WERI-Rb-1 (cell line): ENCODE data around the gene IL17C.

ENCODE experiments used
- DNase-seq: peaks from one replicate; pipeline ENCODE4 v3.0.0-alpha.2; 2020
- H3K27ac ChIP-seq: fragments of 250-450 bp; sonication (Bioruptor Pico); 2 replicates; pipeline ENCODE4 v1.5.1; 2020; ENCODE audit warnings: mild to moderate bottlenecking, moderate library complexity
- H3K27me3 ChIP-seq: fragments of 250-450 bp; sonication (Bioruptor Pico); 2 replicates; pipeline ENCODE4 v1.5.1; 2021; ENCODE audit warnings: mild to moderate bottlenecking, low read depth, moderate library complexity; ENCODE audit not compliant: insufficient read depth, severe bottlenecking
- H3K36me3 ChIP-seq: fragments of 250-450 bp; sonication (Bioruptor Pico); 2 replicates; pipeline ENCODE4 v1.5.1; 2020; ENCODE audit warnings: mild to moderate bottlenecking, moderate library complexity
- H3K4me3 ChIP-seq: 2 replicates; pipeline ENCODE4 v1.5.1; 2011; ENCODE audit warnings: low read depth, mild to moderate bottlenecking, control low read depth, low read length
- H3K9me3 ChIP-seq: fragments of 250-450 bp; sonication (Bioruptor Pico); 2 replicates; pipeline ENCODE4 v1.5.1; 2021; ENCODE audit warnings: mild to moderate bottlenecking, moderate library complexity; ENCODE audit not compliant: severe bottlenecking
- CTCF ChIP-seq: IDR thresholded peaks from 2 replicates; pipeline ENCODE4 v1.5.1; 2011; ENCODE audit warnings: low read depth, mild to moderate bottlenecking, control low read depth, inconsistent platforms, low read length

IL17C gene

DNA sequence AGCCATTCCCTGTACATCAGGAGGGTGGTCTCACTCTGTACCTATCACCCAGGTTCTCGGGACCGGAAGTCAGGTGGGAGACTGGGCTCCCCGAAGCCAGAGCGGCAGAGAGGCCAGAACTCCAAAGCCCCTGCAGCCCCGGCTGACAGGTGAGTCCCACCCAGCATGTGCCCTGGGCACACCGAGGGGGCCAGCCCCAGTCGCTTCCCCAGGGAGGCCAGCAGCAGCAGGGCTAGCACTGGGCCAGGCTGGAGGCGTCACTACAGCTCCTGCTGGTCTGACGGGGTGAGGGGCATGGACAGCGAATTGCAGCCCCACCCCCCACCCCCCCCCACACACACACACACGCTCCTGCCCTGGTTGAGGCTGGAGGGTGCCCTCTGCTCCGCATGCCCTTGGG is 7.9 kb upstream of the IL17C start:
- H3K9me3 ChIP-seq: no peaks in the 10 kb centered on the region
- no peaks in the 10 kb centered on the region for H3K27me3 ChIP-seq
- no peak for TF ChIP-seq CTCF
- peaks cover 8% of the 10 kb centered on the region for H3K36me3 ChIP-seq
- no peak for DNase-seq
- no peak overlapping the region for H3K4me3 ChIP-seq
- no peak overlapping the region for H3K27ac ChIP-seq

GRCh38 chr16:88630941-88631340 is 7.4 kb upstream of the IL17C start:
- Histone ChIP-seq H3K27ac (no peak overlapping the region), H3K36me3 (peaks cover 8% of the 10 kb centered on the region), H3K27me3 (no peaks in the 10 kb centered on the region), H3K4me3 (no peak overlapping the region), H3K9me3 (no peaks in the 10 kb centered on the region)
- TF ChIP-seq CTCF: no peak
- peak; percentile 24 for DNase-seq

DNA sequence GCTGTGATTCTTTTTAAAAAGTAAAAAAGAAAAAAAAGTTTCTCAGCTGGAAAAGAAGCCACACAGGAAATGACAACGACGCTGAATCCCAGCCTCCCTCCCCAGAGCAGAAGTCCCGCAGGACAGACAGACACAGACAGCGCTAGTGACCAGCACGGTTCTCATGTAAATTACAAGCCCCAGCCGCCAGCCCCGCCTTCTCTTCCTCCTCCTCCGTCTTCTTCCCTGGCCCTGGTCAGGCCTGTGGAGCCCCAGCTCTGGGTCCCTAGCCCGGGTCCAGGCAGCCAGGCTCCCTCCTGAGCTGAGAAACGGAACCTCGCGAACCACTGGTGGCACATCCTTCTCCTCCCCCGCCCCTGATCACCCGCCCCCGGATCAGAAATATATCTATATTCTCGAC is 7.0 kb upstream of the IL17C start:
- DNase-seq: no peak
- Histone ChIP-seq H3K27ac (no peak overlapping the region), H3K27me3 (no peaks in the 10 kb centered on the region), H3K9me3 (no peaks in the 10 kb centered on the region), H3K4me3 (no peak overlapping the region), H3K36me3 (peaks cover 8% of the 10 kb centered on the region)
- no peak for TF ChIP-seq CTCF

GRCh38 chr16:88631920-88632586 is 6.3 kb upstream of the IL17C start:
- no peaks in the 10 kb centered on the region for H3K9me3 ChIP-seq
- peaks cover 8% of the 10 kb centered on the region for H3K36me3 ChIP-seq
- no peak for DNase-seq
- no peak overlapping the region for H3K27ac ChIP-seq
- H3K27me3 ChIP-seq: no peaks in the 10 kb centered on the region
- no peak for TF ChIP-seq CTCF
- no peak overlapping the region for H3K4me3 ChIP-seq

GRCh38 chr16:88632587-88632930 is 5.8 kb upstream of the IL17C start:
- H3K4me3 ChIP-seq: no peak overlapping the region
- DNase-seq: no peak
- no peaks in the 10 kb centered on the region for H3K27me3 ChIP-seq
- TF ChIP-seq CTCF: no peak
- no peaks in the 10 kb centered on the region for H3K9me3 ChIP-seq
- no peak overlapping the region for H3K27ac ChIP-seq
- peaks cover 8% of the 10 kb centered on the region for H3K36me3 ChIP-seq

GRCh38 chr16:88633684-88634140 is 4.7 kb upstream of the IL17C start:
- no peaks in the 10 kb centered on the region for H3K27me3 ChIP-seq
- H3K4me3 ChIP-seq: no peak overlapping the region
- H3K9me3 ChIP-seq: no peaks in the 10 kb centered on the region
- H3K27ac ChIP-seq: no peak overlapping the region
- peaks cover 8% of the 10 kb centered on the region for H3K36me3 ChIP-seq
- peak; percentile 42; the same call in 1 of the 2 replicates for TF ChIP-seq CTCF
- DNase-seq: peak; percentile 22
